HEK293 (cell line): Measurements from ENCODE around the gene RAB3GAP2.
A peak's percentile ranks its signal among the peaks of the same experiment; 100 is the strongest.

Experiments used
- CTCF ChIA-PET: fragments of 350-600 bp; formaldehyde crosslinking; extraction: SDS; loops from one replicate; lab custom pipeline; 2021; ENCODE audit warnings: antibody characterized with exemption; lab: Yijun Ruan, JAX
- POLR2A ChIA-PET: fragments of 300-600 bp; formaldehyde crosslinking; extraction: SDS; loops from one replicate; lab custom pipeline; 2020; ENCODE audit warnings: antibody characterized with exemption, inconsistent platforms; lab: Yijun Ruan, JAX
- H3K27ac ChIP-seq: fragments of 200-500 bp; sonication (Bioruptor generic); 2 replicates; pipeline ENCODE4 v1.5.1; 2014; ENCODE audit warnings: low read depth, low read length, control low read depth, inconsistent platforms; ENCODE audit errors: extremely low read depth
- H3K36me3 ChIP-seq, 2 experiments: fragments of 200-500 bp in 1 of 2; sonication (Bioruptor generic) in 1 of 2; 1 replicate in 1 of 2; 2 replicates in 1 of 2; pipeline ENCODE4 v1.5.1; 2014 to 2017; ENCODE audit warnings: inconsistent platforms in 2 of 2, low read length in 2 of 2; ENCODE audit not compliant: control insufficient read depth in 2 of 2, insufficient read depth in 1 of 2
- H3K4me1 ChIP-seq: fragments of 200-500 bp; sonication (Bioruptor generic); 2 replicates; pipeline ENCODE4 v1.5.1; 2014; ENCODE audit warnings: mild to moderate bottlenecking, low read length, inconsistent platforms; ENCODE audit not compliant: control insufficient read depth, insufficient read depth
- H3K4me3 ChIP-seq: 2 replicates; pipeline ENCODE4 v1.5.1; 2011; ENCODE audit warnings: low read depth, mild to moderate bottlenecking, control low read depth, low read length, moderate library complexity
- H3K9me3 ChIP-seq: fragments of 200-500 bp; sonication (Bioruptor generic); 2 replicates; pipeline ENCODE4 v1.5.1; 2014; ENCODE audit warnings: low read depth, low read length, inconsistent platforms; ENCODE audit not compliant: control insufficient read depth, insufficient read depth
- BCL11B ChIP-seq: fragments of 450-650 bp; formaldehyde crosslinking; IDR thresholded peaks from 2 replicates; pipeline ENCODE4 v1.5.1; 2016; ENCODE audit warnings: low read depth, missing biosample characterization, missing genetic modification characterization
- CTCF ChIP-seq: fragments of 450-650 bp; formaldehyde crosslinking; IDR thresholded peaks from 2 replicates; pipeline ENCODE4 v1.5.1; 2016; ENCODE audit warnings: missing biosample characterization, missing genetic modification characterization
- FEZF1 ChIP-seq: fragments of 450-650 bp; formaldehyde crosslinking; IDR thresholded peaks from 2 replicates; pipeline ENCODE4 v1.5.1; 2016; ENCODE audit warnings: missing biosample characterization, missing genetic modification characterization
- KLF1 ChIP-seq: fragments of 450-650 bp; formaldehyde crosslinking; IDR thresholded peaks from 2 replicates; pipeline ENCODE4 v1.5.1; 2016; ENCODE audit warnings: missing biosample characterization, missing genetic modification characterization
- KLF10 ChIP-seq: fragments of 450-650 bp; IDR thresholded peaks from 2 replicates; pipeline ENCODE4 v1.5.1; 2018; ENCODE audit warnings: missing biosample characterization, mild to moderate bottlenecking, missing genetic modification characterization
- PRDM10 ChIP-seq: fragments of 450-650 bp; formaldehyde crosslinking; IDR thresholded peaks from 2 replicates; pipeline ENCODE4 v1.5.1; 2016; ENCODE audit warnings: missing biosample characterization, missing genetic modification characterization
- SCRT1 ChIP-seq: fragments of 450-650 bp; formaldehyde crosslinking; IDR thresholded peaks from 2 replicates; pipeline ENCODE4 v1.5.1; 2016; ENCODE audit warnings: missing biosample characterization, missing genetic modification characterization, borderline replicate concordance
- ZBTB21 ChIP-seq: fragments of 450-650 bp; formaldehyde crosslinking; IDR thresholded peaks from 2 replicates; pipeline ENCODE4 v1.5.1; 2017; ENCODE audit warnings: missing biosample characterization, missing genetic modification characterization
- ZNF121 ChIP-seq: fragments of 450-650 bp; formaldehyde crosslinking; IDR thresholded peaks from 2 replicates; pipeline ENCODE4 v1.5.1; 2016; ENCODE audit warnings: missing biosample characterization, missing genetic modification characterization
- ZNF132 ChIP-seq: fragments of 450-650 bp; formaldehyde crosslinking; IDR thresholded peaks from 2 replicates; pipeline ENCODE4 v1.5.1; 2017; ENCODE audit warnings: missing biosample characterization, missing genetic modification characterization, borderline replicate concordance
- ZNF138 ChIP-seq: fragments of 450-650 bp; formaldehyde crosslinking; IDR thresholded peaks from 2 replicates; pipeline ENCODE4 v1.5.1; 2016; ENCODE audit warnings: missing biosample characterization, missing genetic modification characterization, borderline replicate concordance
- ZNF175 ChIP-seq: fragments of 450-650 bp; formaldehyde crosslinking; IDR thresholded peaks from 2 replicates; pipeline ENCODE4 v1.5.1; 2016; ENCODE audit warnings: missing biosample characterization, missing genetic modification characterization
- ZNF221 ChIP-seq: fragments of 450-650 bp; formaldehyde crosslinking; IDR thresholded peaks from 2 replicates; pipeline ENCODE4 v1.5.1; 2017; ENCODE audit warnings: missing biosample characterization, missing genetic modification characterization, borderline replicate concordance
- ZNF239 ChIP-seq: fragments of 450-650 bp; formaldehyde crosslinking; IDR thresholded peaks from 2 replicates; pipeline ENCODE4 v1.5.1; 2016; ENCODE audit warnings: missing biosample characterization, missing genetic modification characterization
- ZNF350 ChIP-seq: fragments of 450-650 bp; formaldehyde crosslinking; IDR thresholded peaks from 2 replicates; pipeline ENCODE4 v1.5.0; 2017; ENCODE audit warnings: missing biosample characterization, mild to moderate bottlenecking, missing genetic modification characterization
- ZNF473 ChIP-seq: fragments of 450-650 bp; formaldehyde crosslinking; IDR thresholded peaks from 2 replicates; pipeline ENCODE4 v1.5.1; 2017; ENCODE audit warnings: missing biosample characterization, missing genetic modification characterization
- ZNF558 ChIP-seq: fragments of 450-650 bp; formaldehyde crosslinking; IDR thresholded peaks from 2 replicates; pipeline ENCODE4 v1.5.1; 2016; ENCODE audit warnings: missing biosample characterization, missing genetic modification characterization
- ZNF626 ChIP-seq: fragments of 450-650 bp; sonication (Bioruptor Pico); formaldehyde crosslinking; IDR thresholded peaks from 2 replicates; pipeline ENCODE4 v1.5.1; 2018; ENCODE audit warnings: missing biosample characterization, missing genetic modification characterization, inconsistent platforms
- ZNF629 ChIP-seq: fragments of 450-650 bp; formaldehyde crosslinking; IDR thresholded peaks from 2 replicates; pipeline ENCODE4 v1.5.1; 2017; ENCODE audit warnings: missing biosample characterization, missing genetic modification characterization
- ZNF654 ChIP-seq: fragments of 450-650 bp; formaldehyde crosslinking; IDR thresholded peaks from 2 replicates; pipeline ENCODE4 v1.5.1; 2016; ENCODE audit warnings: low read depth, missing biosample characterization, missing genetic modification characterization
- ZNF707 ChIP-seq: fragments of 450-650 bp; formaldehyde crosslinking; IDR thresholded peaks from 2 replicates; pipeline ENCODE4 v1.5.1; 2016; ENCODE audit warnings: missing biosample characterization, missing genetic modification characterization
- TF ChIP-seq, protein P1 (sequence below): fragments of 450-650 bp; formaldehyde crosslinking; IDR thresholded peaks from 2 replicates; pipeline ENCODE4 v1.5.1; 2016; ENCODE audit warnings: missing biosample characterization, missing genetic modification characterization, borderline replicate concordance
- TF ChIP-seq, protein P2 (sequence below): fragments of 450-650 bp; formaldehyde crosslinking; IDR thresholded peaks from 2 replicates; pipeline ENCODE4 v1.5.1; 2017; ENCODE audit warnings: missing biosample characterization, mild to moderate bottlenecking, missing genetic modification characterization, moderate library complexity
- TF ChIP-seq, protein P3 (sequence below): fragments of 450-650 bp; formaldehyde crosslinking; IDR thresholded peaks from 2 replicates; pipeline ENCODE4 v1.5.1; 2016; ENCODE audit warnings: missing biosample characterization, missing genetic modification characterization

The RAB3GAP2 gene

GRCh38 chr1:220283625-220284024 is 11.4 kb upstream of the RAB3GAP2 start (continued):
- TF ChIP-seq, protein P1, sequence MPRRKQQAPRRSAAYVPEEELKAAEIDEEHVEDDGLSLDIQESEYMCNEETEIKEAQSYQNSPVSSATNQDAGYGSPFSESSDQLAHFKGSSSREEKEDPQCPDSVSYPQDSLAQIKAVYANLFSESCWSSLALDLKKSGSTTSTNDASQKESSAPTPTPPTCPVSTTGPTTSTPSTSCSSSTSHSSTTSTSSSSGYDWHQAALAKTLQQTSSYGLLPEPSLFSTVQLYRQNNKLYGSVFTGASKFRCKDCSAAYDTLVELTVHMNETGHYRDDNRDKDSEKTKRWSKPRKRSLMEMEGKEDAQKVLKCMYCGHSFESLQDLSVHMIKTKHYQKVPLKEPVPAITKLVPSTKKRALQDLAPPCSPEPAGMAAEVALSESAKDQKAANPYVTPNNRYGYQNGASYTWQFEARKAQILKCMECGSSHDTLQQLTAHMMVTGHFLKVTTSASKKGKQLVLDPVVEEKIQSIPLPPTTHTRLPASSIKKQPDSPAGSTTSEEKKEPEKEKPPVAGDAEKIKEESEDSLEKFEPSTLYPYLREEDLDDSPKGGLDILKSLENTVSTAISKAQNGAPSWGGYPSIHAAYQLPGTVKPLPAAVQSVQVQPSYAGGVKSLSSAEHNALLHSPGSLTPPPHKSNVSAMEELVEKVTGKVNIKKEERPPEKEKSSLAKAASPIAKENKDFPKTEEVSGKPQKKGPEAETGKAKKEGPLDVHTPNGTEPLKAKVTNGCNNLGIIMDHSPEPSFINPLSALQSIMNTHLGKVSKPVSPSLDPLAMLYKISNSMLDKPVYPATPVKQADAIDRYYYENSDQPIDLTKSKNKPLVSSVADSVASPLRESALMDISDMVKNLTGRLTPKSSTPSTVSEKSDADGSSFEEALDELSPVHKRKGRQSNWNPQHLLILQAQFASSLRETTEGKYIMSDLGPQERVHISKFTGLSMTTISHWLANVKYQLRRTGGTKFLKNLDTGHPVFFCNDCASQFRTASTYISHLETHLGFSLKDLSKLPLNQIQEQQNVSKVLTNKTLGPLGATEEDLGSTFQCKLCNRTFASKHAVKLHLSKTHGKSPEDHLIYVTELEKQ (tag by site-specific recombination), result no peak
- TF ChIP-seq ZNF654, result no peak
- TF ChIP-seq ZNF473, result no peak

- H3K4me3 ChIP-seq, result no peak overlapping the region
- H3K9me3 ChIP-seq, result no peaks in the 10 kb centered on the region
- no peaks in the 10 kb centered on the region for H3K4me1 ChIP-seq
- no peak overlapping the region for H3K27ac ChIP-seq
- ChIA-PET CTCF (interaction anchor here (0.5 to 3.8 kb wide), 35 partner anchors 9 to 1118 kb away, joined by 3 to 30 read pairs (median 4); no protein-coding TSS in a partner anchor), POLR2A (interaction anchor here (1.2 kb wide), 1 partner anchor 9 kb away, joined by 4 read pairs; the partner anchor contains the start of gene RAB3GAP2)
- no peaks in the 10 kb centered on the region for H3K36me3 ChIP-seq
- TF ChIP-seq FEZF1 (tag by site-specific recombination) (no peak), ZNF175 (tag by site-specific recombination) (no peak), ZNF132 (tag by site-specific recombination) (no peak), KLF1 (tag by site-specific recombination) (no peak), BCL11B (no peak), SCRT1 (tag by site-specific recombination) (no peak), ZNF558 (tag by site-specific recombination) (no peak), ZNF138 (no peak), ZNF626 (tag by site-specific recombination) (no peak), ZBTB21 (tag by site-specific recombination) (no peak), PRDM10 (tag by site-specific recombination) (no peak), ZNF121 (tag by site-specific recombination) (no peak), ZNF629 (tag by site-specific recombination) (no peak), CTCF (peak; percentile 74), KLF10 (tag by site-specific recombination) (no peak), ZNF707 (no peak), ZNF654 (peak; percentile 65), ZNF221 (tag by site-specific recombination) (no peak), ZNF350 (no peak), ZNF239 (no peak)
- TF ChIP-seq, protein P2, sequence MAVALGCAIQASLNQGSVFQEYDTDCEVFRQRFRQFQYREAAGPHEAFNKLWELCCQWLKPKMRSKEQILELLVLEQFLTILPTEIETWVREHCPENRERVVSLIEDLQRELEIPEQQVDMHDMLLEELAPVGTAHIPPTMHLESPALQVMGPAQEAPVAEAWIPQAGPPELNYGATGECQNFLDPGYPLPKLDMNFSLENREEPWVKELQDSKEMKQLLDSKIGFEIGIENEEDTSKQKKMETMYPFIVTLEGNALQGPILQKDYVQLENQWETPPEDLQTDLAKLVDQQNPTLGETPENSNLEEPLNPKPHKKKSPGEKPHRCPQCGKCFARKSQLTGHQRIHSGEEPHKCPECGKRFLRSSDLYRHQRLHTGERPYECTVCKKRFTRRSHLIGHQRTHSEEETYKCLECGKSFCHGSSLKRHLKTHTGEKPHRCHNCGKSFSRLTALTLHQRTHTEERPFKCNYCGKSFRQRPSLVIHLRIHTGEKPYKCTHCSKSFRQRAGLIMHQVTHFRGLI (tag by site-specific recombination), result 0 out of 2 replicates have a peak, but pooled peaks have one; percentile 13
- TF ChIP-seq, protein P3, sequence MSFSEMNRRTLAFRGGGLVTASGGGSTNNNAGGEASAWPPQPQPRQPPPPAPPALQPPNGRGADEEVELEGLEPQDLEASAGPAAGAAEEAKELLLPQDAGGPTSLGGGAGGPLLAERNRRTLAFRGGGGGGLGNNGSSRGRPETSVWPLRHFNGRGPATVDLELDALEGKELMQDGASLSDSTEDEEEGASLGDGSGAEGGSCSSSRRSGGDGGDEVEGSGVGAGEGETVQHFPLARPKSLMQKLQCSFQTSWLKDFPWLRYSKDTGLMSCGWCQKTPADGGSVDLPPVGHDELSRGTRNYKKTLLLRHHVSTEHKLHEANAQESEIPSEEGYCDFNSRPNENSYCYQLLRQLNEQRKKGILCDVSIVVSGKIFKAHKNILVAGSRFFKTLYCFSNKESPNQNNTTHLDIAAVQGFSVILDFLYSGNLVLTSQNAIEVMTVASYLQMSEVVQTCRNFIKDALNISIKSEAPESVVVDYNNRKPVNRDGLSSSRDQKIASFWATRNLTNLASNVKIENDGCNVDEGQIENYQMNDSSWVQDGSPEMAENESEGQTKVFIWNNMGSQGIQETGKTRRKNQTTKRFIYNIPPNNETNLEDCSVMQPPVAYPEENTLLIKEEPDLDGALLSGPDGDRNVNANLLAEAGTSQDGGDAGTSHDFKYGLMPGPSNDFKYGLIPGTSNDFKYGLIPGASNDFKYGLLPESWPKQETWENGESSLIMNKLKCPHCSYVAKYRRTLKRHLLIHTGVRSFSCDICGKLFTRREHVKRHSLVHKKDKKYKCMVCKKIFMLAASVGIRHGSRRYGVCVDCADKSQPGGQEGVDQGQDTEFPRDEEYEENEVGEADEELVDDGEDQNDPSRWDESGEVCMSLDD, result no peak
These were observed 8.9 kb upstream of the RAB3GAP2 start for GRCh38 chr1:220281159-220281574.
